Activated naive CD4-positive, alpha-beta T cell treated with anti-CD3 and anti-CD28 coated beads, Interleukin-2, amount 50 U/mL, for 16 hours (primary cell): Measurements from ENCODE around the gene HERC5.

Experiments
- DNase-seq: peaks from one replicate; pipeline ENCODE4 v3.0.0-alpha.2; 2020

HERC5 gene

GRCh38 chr4:88523325-88524129 is 66.6 kb downstream of the HERC5 start, which contains the start of gene PYURF:
Gene PYURF (minus strand): TSS chr4:88523776. CDS start chr4:88523700, 76 bp downstream.
- peak; percentile 73 for DNase-seq

- no peak for DNase-seq
These were observed 67.3 kb downstream of the HERC5 start for GRCh38 chr4:88524171-88524570.

GRCh38 chr4:88526221-88526815 is 69.4 kb downstream of the HERC5 start:
- no peak for DNase-seq

GRCh38 chr4:88527787-88528186 is 70.9 kb downstream of the HERC5 start:
- no peak for DNase-seq

GRCh38 chr4:88528861-88529260 is 71.9 kb downstream of the HERC5 start:
- DNase-seq = no peak

- DNase-seq = no peak
These were observed 74.6 kb downstream of the HERC5 start for GRCh38 chr4:88531549-88531948.

- no peak for DNase-seq
These were observed 76.3 kb downstream of the HERC5 start for GRCh38 chr4:88533088-88533790.

GRCh38 chr4:88533937-88534750 is 77.2 kb downstream of the HERC5 start:
- DNase-seq = no peak

GRCh38 chr4:88535090-88535755 is 78.3 kb downstream of the HERC5 start:
- DNase-seq = no peak

GRCh38 chr4:88537709-88538108 is 80.8 kb downstream of the HERC5 start:
- DNase-seq = no peak

GRCh38 chr4:88539322-88540068 is 82.6 kb downstream of the HERC5 start:
- DNase-seq = peak; percentile 77

- no peak for DNase-seq
These were observed 92.9 kb downstream of the HERC5 start for GRCh38 chr4:88549815-88550214.
